ENCODE measurements around the gene PLCD3. TPM values are rescaled to one million over a fixed set of nuclear protein-coding genes. Genes with fewer than 3 reads are reported as not detected.

Gene PLCD3
- polyA plus RNA-seq, 4 donors: 7.8 to 23.1 (median 11.2) TPM

GRCh38 chr17:45106096-45106495 is 26.2 kb downstream of the PLCD3 start:
- Histone ChIP-seq H3K27me3 (ENCODE audit: control insufficient read depth in 3 of 3, insufficient read depth in 3 of 3, low read length in 3 of 3) (no peaks in the 10 kb centered on the region), H3K36me3 (ENCODE audit: control insufficient read depth in 3 of 3, insufficient read depth in 2 of 3, low read depth in 1 of 3, low read length in 3 of 3) (peaks cover 29 to 88% (median 30%) of the 10 kb centered on the region in 3 donors), H3K27ac (ENCODE audit: low read depth in 1 of 3, low read length in 2 of 3) (no peak overlapping the region), H3K4me1 (ENCODE audit: control insufficient read depth in 3 of 3, insufficient read depth in 2 of 3, low read depth in 1 of 3, low read length in 2 of 3) (no peaks in the 10 kb centered on the region), H3K4me3 (ENCODE audit: low read depth in 1 of 3, low read length in 3 of 3) (no peak overlapping the region), H3K9me3 (ENCODE audit: control insufficient read depth in 2 of 2, insufficient read depth in 1 of 2, low read depth in 1 of 2, low read length in 1 of 2) (no peaks in the 10 kb centered on the region)
- WGBS, 3 donors: 91 to 94% (median 93%) methylated on average over 5 of the region's 5 CpGs
- FAIRE-seq (no peak), DNase-seq (no peak)

GRCh38 chr17:45104907-45105624 is 27.2 kb downstream of the PLCD3 start:
- no peak for FAIRE-seq
- H3K36me3 ChIP-seq (ENCODE audit: control insufficient read depth in 3 of 3, insufficient read depth in 2 of 3, low read depth in 1 of 3, low read length in 3 of 3): peaks cover 29 to 89% (median 30%) of the 10 kb centered on the region in 3 donors
- WGBS, 3 donors: 80 to 85% (median 82%) methylated on average over 17 of the region's 17 CpGs
- no peak overlapping the region for H3K4me3 ChIP-seq (ENCODE audit: low read depth in 1 of 3, low read length in 3 of 3)
- H3K27ac ChIP-seq (ENCODE audit: low read depth in 1 of 3, low read length in 2 of 3): no peak overlapping the region
- H3K9me3 ChIP-seq (ENCODE audit: control insufficient read depth in 2 of 2, insufficient read depth in 1 of 2, low read depth in 1 of 2, low read length in 1 of 2): no peaks in the 10 kb centered on the region
- no peaks in the 10 kb centered on the region for H3K27me3 ChIP-seq (ENCODE audit: control insufficient read depth in 3 of 3, insufficient read depth in 3 of 3, low read length in 3 of 3)
- H3K4me1 ChIP-seq (ENCODE audit: control insufficient read depth in 3 of 3, insufficient read depth in 2 of 3, low read depth in 1 of 3, low read length in 2 of 3): no peaks in the 10 kb centered on the region
- DNase-seq: no peak

GRCh38 chr17:45104497-45104896 is 27.8 kb downstream of the PLCD3 start:
- Histone ChIP-seq H3K9me3 (ENCODE audit: control insufficient read depth in 2 of 2, insufficient read depth in 1 of 2, low read depth in 1 of 2, low read length in 1 of 2) (no peaks in the 10 kb centered on the region), H3K27me3 (ENCODE audit: control insufficient read depth in 3 of 3, insufficient read depth in 3 of 3, low read length in 3 of 3) (no peaks in the 10 kb centered on the region), H3K4me3 (ENCODE audit: low read depth in 1 of 3, low read length in 3 of 3) (no peak overlapping the region), H3K4me1 (ENCODE audit: control insufficient read depth in 3 of 3, insufficient read depth in 2 of 3, low read depth in 1 of 3, low read length in 2 of 3) (no peaks in the 10 kb centered on the region), H3K36me3 (ENCODE audit: control insufficient read depth in 3 of 3, insufficient read depth in 2 of 3, low read depth in 1 of 3, low read length in 3 of 3) (peaks cover 29 to 95% (median 35%) of the 10 kb centered on the region in 3 donors), H3K27ac (ENCODE audit: low read depth in 1 of 3, low read length in 2 of 3) (no peak overlapping the region)
- 90 to 92% (median 91%) methylated on average over 6 of the region's 6 CpGs for WGBS, 3 donors
- FAIRE-seq (no peak), DNase-seq (no peak)

- Histone ChIP-seq H3K27me3 (ENCODE audit: control insufficient read depth in 3 of 3, insufficient read depth in 3 of 3, low read length in 3 of 3) (no peaks in the 10 kb centered on the region), H3K27ac (ENCODE audit: low read depth in 1 of 3, low read length in 2 of 3) (no peak overlapping the region), H3K4me3 (ENCODE audit: low read depth in 1 of 3, low read length in 3 of 3) (no peak overlapping the region), H3K36me3 (ENCODE audit: control insufficient read depth in 3 of 3, insufficient read depth in 2 of 3, low read depth in 1 of 3, low read length in 3 of 3) (peaks cover 29 to 96% (median 35%) of the 10 kb centered on the region in 3 donors), H3K9me3 (ENCODE audit: control insufficient read depth in 2 of 2, insufficient read depth in 1 of 2, low read depth in 1 of 2, low read length in 1 of 2) (no peaks in the 10 kb centered on the region), H3K4me1 (ENCODE audit: control insufficient read depth in 3 of 3, insufficient read depth in 2 of 3, low read depth in 1 of 3, low read length in 2 of 3) (no peaks in the 10 kb centered on the region)
- 87 to 93% (median 89%) methylated on average over 8 of the region's 8 CpGs for WGBS, 3 donors
- no peak for FAIRE-seq
- no peak for DNase-seq
Measured at GRCh38 chr17:45104029-45104428, 28.3 kb downstream of the PLCD3 start.

- no peak for FAIRE-seq
- Histone ChIP-seq H3K4me3 (ENCODE audit: low read depth in 1 of 3, low read length in 3 of 3) (no peak overlapping the region), H3K27me3 (ENCODE audit: control insufficient read depth in 3 of 3, insufficient read depth in 3 of 3, low read length in 3 of 3) (no peaks in the 10 kb centered on the region), H3K4me1 (ENCODE audit: control insufficient read depth in 3 of 3, insufficient read depth in 2 of 3, low read depth in 1 of 3, low read length in 2 of 3) (no peaks in the 10 kb centered on the region), H3K9me3 (ENCODE audit: control insufficient read depth in 2 of 2, insufficient read depth in 1 of 2, low read depth in 1 of 2, low read length in 1 of 2) (no peaks in the 10 kb centered on the region), H3K27ac (ENCODE audit: low read depth in 1 of 3, low read length in 2 of 3) (no peak overlapping the region), H3K36me3 (ENCODE audit: control insufficient read depth in 3 of 3, insufficient read depth in 2 of 3, low read depth in 1 of 3, low read length in 3 of 3) (peaks cover 30 to 95% (median 35%) of the 10 kb centered on the region in 3 donors)
- WGBS, 3 donors: 86 to 88% (median 86%) methylated on average over 9 of the region's 9 CpGs
- no peak for DNase-seq
Measured at GRCh38 chr17:45103269-45103795, 29.0 kb downstream of the PLCD3 start.

GRCh38 chr17:45102856-45103255 is 29.5 kb downstream of the PLCD3 start:
- 86 to 95% (median 91%) methylated on average over 9 of the region's 9 CpGs for WGBS, 3 donors
- no peaks in the 10 kb centered on the region for H3K27me3 ChIP-seq (ENCODE audit: control insufficient read depth in 3 of 3, insufficient read depth in 3 of 3, low read length in 3 of 3)

GRCh38 chr17:45101883-45102811 is 30.2 kb downstream of the PLCD3 start:
- FAIRE-seq (no peak), DNase-seq (no peak)
- Histone ChIP-seq H3K4me1 (ENCODE audit: control insufficient read depth in 3 of 3, insufficient read depth in 2 of 3, low read depth in 1 of 3, low read length in 2 of 3) (no peaks in the 10 kb centered on the region), H3K27ac (ENCODE audit: low read depth in 1 of 3, low read length in 2 of 3) (no peak overlapping the region), H3K27me3 (ENCODE audit: control insufficient read depth in 3 of 3, insufficient read depth in 3 of 3, low read length in 3 of 3) (no peaks in the 10 kb centered on the region), H3K36me3 (ENCODE audit: control insufficient read depth in 3 of 3, insufficient read depth in 2 of 3, low read depth in 1 of 3, low read length in 3 of 3) (peaks cover 31 to 95% (median 35%) of the 10 kb centered on the region in 3 donors), H3K9me3 (ENCODE audit: control insufficient read depth in 2 of 2, insufficient read depth in 1 of 2, low read depth in 1 of 2, low read length in 1 of 2) (no peaks in the 10 kb centered on the region), H3K4me3 (ENCODE audit: low read depth in 1 of 3, low read length in 3 of 3) (no peak overlapping the region)
- 92 to 97% (median 92%) methylated on average over 12 of the region's 12 CpGs for WGBS, 3 donors

More at GRCh38 chr17:45102856-45103255, 29.5 kb downstream of the PLCD3 start:
- Histone ChIP-seq H3K4me3 (ENCODE audit: low read depth in 1 of 3, low read length in 3 of 3) (no peak overlapping the region), H3K9me3 (ENCODE audit: control insufficient read depth in 2 of 2, insufficient read depth in 1 of 2, low read depth in 1 of 2, low read length in 1 of 2) (no peaks in the 10 kb centered on the region), H3K27ac (ENCODE audit: low read depth in 1 of 3, low read length in 2 of 3) (no peak overlapping the region), H3K36me3 (ENCODE audit: control insufficient read depth in 3 of 3, insufficient read depth in 2 of 3, low read depth in 1 of 3, low read length in 3 of 3) (peaks cover 32 to 95% (median 35%) of the 10 kb centered on the region in 3 donors), H3K4me1 (ENCODE audit: control insufficient read depth in 3 of 3, insufficient read depth in 2 of 3, low read depth in 1 of 3, low read length in 2 of 3) (no peaks in the 10 kb centered on the region)
- DNase-seq: no peak
- no peak for FAIRE-seq

GRCh38 chr17:45101546-45101882 is 30.8 kb downstream of the PLCD3 start:
- WGBS, 3 donors: 82 to 90% (median 88%) methylated on average over 8 to 9 of the region's 9 CpGs
- no peaks in the 10 kb centered on the region for H3K9me3 ChIP-seq (ENCODE audit: control insufficient read depth in 2 of 2, insufficient read depth in 1 of 2, low read depth in 1 of 2, low read length in 1 of 2)
- FAIRE-seq (no peak), DNase-seq (no peak)
- no peaks in the 10 kb centered on the region for H3K27me3 ChIP-seq (ENCODE audit: control insufficient read depth in 3 of 3, insufficient read depth in 3 of 3, low read length in 3 of 3)
- H3K4me1 ChIP-seq (ENCODE audit: control insufficient read depth in 3 of 3, insufficient read depth in 2 of 3, low read depth in 1 of 3, low read length in 2 of 3): no peaks in the 10 kb centered on the region
- H3K27ac ChIP-seq (ENCODE audit: low read depth in 1 of 3, low read length in 2 of 3): no peak overlapping the region
- no peak overlapping the region for H3K4me3 ChIP-seq (ENCODE audit: low read depth in 1 of 3, low read length in 3 of 3)
- H3K36me3 ChIP-seq (ENCODE audit: control insufficient read depth in 3 of 3, insufficient read depth in 2 of 3, low read depth in 1 of 3, low read length in 3 of 3): peaks cover 34 to 95% (median 37%) of the 10 kb centered on the region in 3 donors
